Progenitor cell of endocrine pancreas (in vitro differentiated cells): ENCODE measurements around the gene H19. TPM values are rescaled to one million over a fixed set of nuclear protein-coding genes. Genes with fewer than 3 reads are reported as not detected.

Experiments
- DNase-seq: peaks from one replicate; pipeline ENCODE4 v3.0.0; 2021; ENCODE audit warnings: low spot score; ENCODE audit not compliant: unreplicated experiment
- H3K27ac Mint-ChIP-seq: 2 replicates; pipeline ENCODE4 v1.8.0; 2021; ENCODE audit warnings: mild to moderate bottlenecking, moderate library complexity, mixed read lengths
- H3K27me3 Mint-ChIP-seq: 2 replicates; pipeline ENCODE4 v1.8.0; 2021; ENCODE audit warnings: mixed read lengths
- H3K36me3 Mint-ChIP-seq: 2 replicates; pipeline ENCODE4 v1.8.0; 2022; ENCODE audit warnings: mixed read lengths; ENCODE audit not compliant: insufficient read depth
- H3K4me1 Mint-ChIP-seq: 2 replicates; pipeline ENCODE4 v1.8.0; 2021; ENCODE audit warnings: low read depth, mixed read lengths
- H3K4me3 Mint-ChIP-seq: 2 replicates; pipeline ENCODE4 v1.8.0; 2021; ENCODE audit warnings: low read depth, mild to moderate bottlenecking, moderate library complexity, mixed read lengths
- H3K9me3 Mint-ChIP-seq: 2 replicates; pipeline ENCODE4 v1.8.0; 2021; ENCODE audit warnings: low read depth, mixed read lengths
- CTCF ChIP-seq: fragments of 200-600 bp; sonication (generic); IDR thresholded peaks from one replicate; pipeline ENCODE4 v1.5.0; 2021; ENCODE audit warnings: antibody characterized with exemption, mild to moderate bottlenecking; ENCODE audit not compliant: unreplicated experiment
- total RNA-seq: library from RNA; stranded (reverse); gene quantifications from 2 replicates; pipeline ENCODE4 v1.2.1, GENCODE V29; 2021

Gene H19
- total RNA-seq, 1 donor from 2014 or later: 19,743 TPM

- no peak for TF ChIP-seq CTCF
- H3K4me1 Mint-ChIP-seq: no peaks in the 10 kb centered on the region
- H3K27ac Mint-ChIP-seq: no peak overlapping the region
- no peaks in the 10 kb centered on the region for H3K27me3 Mint-ChIP-seq
- no peaks in the 10 kb centered on the region for H3K36me3 Mint-ChIP-seq
- H3K9me3 Mint-ChIP-seq: no peaks in the 10 kb centered on the region
- no peak for DNase-seq
- H3K4me3 Mint-ChIP-seq: no peak overlapping the region
Observed at GRCh38 chr11:1975185-1975584, 22.5 kb downstream of the H19 start.

GRCh38 chr11:1970956-1971355, 26.7 kb downstream of the H19 start:
- no peaks in the 10 kb centered on the region for H3K9me3 Mint-ChIP-seq

GRCh38 chr11:1969776-1970175, 27.9 kb downstream of the H19 start:
- no peak overlapping the region for H3K4me3 Mint-ChIP-seq

More at GRCh38 chr11:1970956-1971355, 26.7 kb downstream of the H19 start:
- H3K4me1 Mint-ChIP-seq: no peaks in the 10 kb centered on the region
- no peak overlapping the region for H3K4me3 Mint-ChIP-seq
- no peak overlapping the region for H3K27ac Mint-ChIP-seq
- no peaks in the 10 kb centered on the region for H3K27me3 Mint-ChIP-seq
- DNase-seq: no peak
- no peak for TF ChIP-seq CTCF
- no peaks in the 10 kb centered on the region for H3K36me3 Mint-ChIP-seq

GRCh38 chr11:1969035-1969434, 28.6 kb downstream of the H19 start:
- H3K27ac Mint-ChIP-seq: no peak overlapping the region
- no peak for TF ChIP-seq CTCF
- no peaks in the 10 kb centered on the region for H3K36me3 Mint-ChIP-seq
- no peaks in the 10 kb centered on the region for H3K27me3 Mint-ChIP-seq
- no peak for DNase-seq
- H3K4me1 Mint-ChIP-seq: no peaks in the 10 kb centered on the region
- H3K4me3 Mint-ChIP-seq: no peak overlapping the region
- H3K9me3 Mint-ChIP-seq: no peaks in the 10 kb centered on the region

More at GRCh38 chr11:1969776-1970175, 27.9 kb downstream of the H19 start:
- no peaks in the 10 kb centered on the region for H3K4me1 Mint-ChIP-seq
- no peaks in the 10 kb centered on the region for H3K9me3 Mint-ChIP-seq
- TF ChIP-seq CTCF: no peak
- no peaks in the 10 kb centered on the region for H3K27me3 Mint-ChIP-seq
- H3K27ac Mint-ChIP-seq: no peak overlapping the region
- no peak for DNase-seq
- no peaks in the 10 kb centered on the region for H3K36me3 Mint-ChIP-seq

- H3K4me1 Mint-ChIP-seq: no peaks in the 10 kb centered on the region
- no peaks in the 10 kb centered on the region for H3K27me3 Mint-ChIP-seq
- no peak overlapping the region for H3K4me3 Mint-ChIP-seq
- DNase-seq: no peak
- TF ChIP-seq CTCF: no peak
- no peak overlapping the region for H3K27ac Mint-ChIP-seq
- H3K36me3 Mint-ChIP-seq: no peaks in the 10 kb centered on the region
- H3K9me3 Mint-ChIP-seq: no peaks in the 10 kb centered on the region
Observed at GRCh38 chr11:1968454-1969002, 29.1 kb downstream of the H19 start.
